Gastroesophageal sphincter (tissue), 4 donors: Measurements from ENCODE around the gene STT3B. TPM values are rescaled to one million over a fixed set of nuclear protein-coding genes. Genes with fewer than 3 reads are reported as not detected.

Experiments
- ATAC-seq: fragments of 150-250 bp; one replicate; pipeline ENCODE4 v1.9.1; 2016; ENCODE audit warnings: mild to moderate bottlenecking, moderate library complexity
- H3K27ac ChIP-seq, 4 donors: fragments of 200-600 bp; sonication (generic) in 3 of 4; 1 replicate in 3 of 4; 2 replicates in 1 of 4; pipeline ENCODE4 v1.5.1; 2016 to 2019
- H3K27me3 ChIP-seq: fragments of 200-600 bp; sonication (generic); one replicate; pipeline ENCODE4 v1.5.1; 2019
- H3K36me3 ChIP-seq, 2 donors: fragments of 200-600 bp; sonication (generic); one replicate each; pipeline ENCODE4 v1.5.1; 2019; ENCODE audit warnings: control low read depth in 1 of 2
- H3K4me1 ChIP-seq, 3 donors: fragments of 200-600 bp; sonication (generic); 1 replicate in 2 of 3; 2 replicates in 1 of 3; pipeline ENCODE4 v1.5.1; 2016 to 2019; ENCODE audit warnings: control low read depth in 2 of 3
- H3K4me3 ChIP-seq, 2 donors: fragments of 200-600 bp; sonication (generic); one replicate each; pipeline ENCODE4 v1.5.1; 2019; ENCODE audit warnings: mild to moderate bottlenecking in 1 of 2, moderate library complexity in 1 of 2
- H3K9me3 ChIP-seq, 3 donors: fragments of 200-600 bp; sonication (generic); one replicate each; pipeline ENCODE4 v1.5.1; 2017 to 2019; ENCODE audit warnings: control low read depth in 2 of 3
- EP300 ChIP-seq: sonication (generic); formaldehyde crosslinking; IDR thresholded peaks from one replicate; pipeline ENCODE4 v1.6.1; 2017; ENCODE audit warnings: antibody characterized with exemption, mild to moderate bottlenecking
- POLR2A ChIP-seq, 2 donors: fragments of 450-650 bp; IDR thresholded peaks; one replicate each; pipeline ENCODE4 v1.6.1; 2017; ENCODE audit warnings: antibody characterized with exemption in 2 of 2, mild to moderate bottlenecking in 2 of 2, moderate library complexity in 1 of 2
- POLR2AphosphoS5 ChIP-seq: sonication (generic); formaldehyde crosslinking; IDR thresholded peaks from one replicate; pipeline ENCODE4 v1.6.1; 2017; ENCODE audit warnings: antibody characterized with exemption
- WGBS, 2 donors: methylation state at CpG; one replicate each; pipeline ENCODE4 v1.1.5; 2018; ENCODE audit warnings: low coverage in 1 of 2; 5-methylcytosine and 5-hydroxymethylcytosine counted together
- total RNA-seq, 4 donors: library from RNA; depleted of rRNA; stranded (reverse); fragments of >200 nt; gene quantifications; one replicate each; pipeline ENCODE4 v1.1.0, GENCODE V29; 2016
- TF ChIP-seq, protein P1 (sequence below), 4 experiments: fragments of 200-600 bp in 2 of 4; fragments of 450-650 bp in 2 of 4; sonication (generic) in 1 of 4; IDR thresholded peaks; one replicate each; pipeline ENCODE4 v1.5.1; 2017 to 2019; ENCODE audit warnings: antibody characterized with exemption in 4 of 4, mild to moderate bottlenecking in 2 of 4, moderate library complexity in 2 of 4

Gene STT3B
- total RNA-seq, 4 donors from 2014 or later, result 75.4 to 107 (median 94.1) TPM

DNA sequence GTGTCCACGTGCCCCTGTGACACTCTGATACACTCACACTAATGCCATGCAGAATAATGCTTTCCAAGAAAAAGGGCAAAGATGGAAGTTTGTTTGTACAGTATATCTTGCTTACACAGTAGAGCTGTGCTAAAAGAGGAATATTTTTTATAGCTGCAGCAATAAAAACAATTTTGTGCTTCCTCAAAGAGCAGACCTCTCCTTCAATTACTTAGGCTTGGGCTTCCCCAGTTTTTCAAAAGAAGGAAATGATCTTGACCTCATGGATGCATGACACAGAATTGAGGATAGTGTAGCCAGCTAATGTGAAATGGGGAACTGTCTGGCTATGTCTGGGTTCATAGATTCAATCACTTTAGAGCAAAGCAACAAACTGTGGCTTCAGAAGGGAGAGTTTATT is 137.4 kb downstream of the STT3B start:
- 80 to 100% methylated on average over 1 of the region's 1 CpG for WGBS, 2 donors
- H3K27me3 ChIP-seq, result no peaks in the 10 kb centered on the region
- H3K27ac ChIP-seq, result no peak overlapping the region
- H3K36me3 ChIP-seq, result peaks cover 0 to 15% of the 10 kb centered on the region in 2 donors
- H3K9me3 ChIP-seq, result no peaks in the 10 kb centered on the region
- no peaks in the 10 kb centered on the region for H3K4me1 ChIP-seq
- TF ChIP-seq POLR2A (IDR thresholded peaks at IDR 0.05), result no peak
- TF ChIP-seq EP300, result no peak
- TF ChIP-seq, protein P1, sequence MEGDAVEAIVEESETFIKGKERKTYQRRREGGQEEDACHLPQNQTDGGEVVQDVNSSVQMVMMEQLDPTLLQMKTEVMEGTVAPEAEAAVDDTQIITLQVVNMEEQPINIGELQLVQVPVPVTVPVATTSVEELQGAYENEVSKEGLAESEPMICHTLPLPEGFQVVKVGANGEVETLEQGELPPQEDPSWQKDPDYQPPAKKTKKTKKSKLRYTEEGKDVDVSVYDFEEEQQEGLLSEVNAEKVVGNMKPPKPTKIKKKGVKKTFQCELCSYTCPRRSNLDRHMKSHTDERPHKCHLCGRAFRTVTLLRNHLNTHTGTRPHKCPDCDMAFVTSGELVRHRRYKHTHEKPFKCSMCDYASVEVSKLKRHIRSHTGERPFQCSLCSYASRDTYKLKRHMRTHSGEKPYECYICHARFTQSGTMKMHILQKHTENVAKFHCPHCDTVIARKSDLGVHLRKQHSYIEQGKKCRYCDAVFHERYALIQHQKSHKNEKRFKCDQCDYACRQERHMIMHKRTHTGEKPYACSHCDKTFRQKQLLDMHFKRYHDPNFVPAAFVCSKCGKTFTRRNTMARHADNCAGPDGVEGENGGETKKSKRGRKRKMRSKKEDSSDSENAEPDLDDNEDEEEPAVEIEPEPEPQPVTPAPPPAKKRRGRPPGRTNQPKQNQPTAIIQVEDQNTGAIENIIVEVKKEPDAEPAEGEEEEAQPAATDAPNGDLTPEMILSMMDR (IDR thresholded peaks at IDR 0.05), result no peak
- TF ChIP-seq POLR2AphosphoS5, result no peak
- no peak overlapping the region for H3K4me3 ChIP-seq
- no peak for ATAC-seq

DNA sequence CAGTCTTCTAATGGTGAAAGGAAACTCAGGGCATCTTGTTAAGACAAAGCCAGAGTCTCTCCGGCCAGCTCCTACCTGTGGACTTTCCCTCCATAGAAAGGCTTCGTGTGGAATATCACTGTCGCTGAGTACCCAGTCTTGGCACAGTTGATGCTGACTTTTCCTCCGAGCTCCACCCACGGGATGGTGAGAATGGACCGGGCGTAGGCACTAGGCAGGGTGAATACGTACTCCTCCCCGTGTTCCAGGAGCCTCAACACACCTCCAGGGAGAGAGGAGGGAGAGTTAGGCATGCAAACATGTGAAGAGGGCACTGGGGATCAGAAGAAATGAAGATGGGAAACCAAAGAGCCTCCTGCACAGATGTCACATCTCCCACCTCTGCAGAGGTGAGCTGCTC is 138.0 kb downstream of the STT3B start:
- Histone ChIP-seq H3K9me3 (no peaks in the 10 kb centered on the region), H3K4me1 (no peaks in the 10 kb centered on the region), H3K4me3 (no peak overlapping the region), H3K27me3 (no peaks in the 10 kb centered on the region), H3K36me3 (peaks cover 0 to 14% of the 10 kb centered on the region in 2 donors), H3K27ac (no peak overlapping the region)
- TF ChIP-seq, protein P1 (IDR thresholded peaks at IDR 0.05), result no peak
- TF ChIP-seq POLR2AphosphoS5 (no peak), POLR2A (IDR thresholded peaks at IDR 0.05) (no peak), EP300 (no peak)
- 72% methylated on average over 4 of the region's 9 CpGs; no CpG with 5 or more reads in 1 of the 2 donors for WGBS, 2 donors
- ATAC-seq, result no peak

DNA sequence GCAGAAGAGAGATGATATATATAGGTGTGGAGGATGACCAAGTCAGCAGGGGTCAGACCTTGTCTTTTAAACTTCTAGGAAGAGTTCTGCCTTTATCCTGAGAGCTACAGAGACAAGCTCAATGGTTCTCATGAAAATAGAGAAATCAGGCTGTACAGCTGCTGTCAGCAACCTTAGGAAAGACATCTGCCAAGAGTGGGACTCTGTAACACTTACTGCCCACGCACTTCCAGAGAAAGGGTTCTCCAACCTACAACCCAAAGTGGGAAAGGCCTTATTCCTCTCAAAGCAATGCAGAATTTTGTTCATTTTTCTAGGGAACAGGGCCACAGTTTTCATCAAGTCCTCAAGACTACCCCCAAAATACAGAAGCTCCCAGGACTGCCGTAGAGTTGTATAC is 138.7 kb downstream of the STT3B start:
- WGBS, 2 donors, result 100% methylated on average over 1 of the region's 2 CpGs; no CpG with 5 or more reads in 1 of the 2 donors

DNA sequence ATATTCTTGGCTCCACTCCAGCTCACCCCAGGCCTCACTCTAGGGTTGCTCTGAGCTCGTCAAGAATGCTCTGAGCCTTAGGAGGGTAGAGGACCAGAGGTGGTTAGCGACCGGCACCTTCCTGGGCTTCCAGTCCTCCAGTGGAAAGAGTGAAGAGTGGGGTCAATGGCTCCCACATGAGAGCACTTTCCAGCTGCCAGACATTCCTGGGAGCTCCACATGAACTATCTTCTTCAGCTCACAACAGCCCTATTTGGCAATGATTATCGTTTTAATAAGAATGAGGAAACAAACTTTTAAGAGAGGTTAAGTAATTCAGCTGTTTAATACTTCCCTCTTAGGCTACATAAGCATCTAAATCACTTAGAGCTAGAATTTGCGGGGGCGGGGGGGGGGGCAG is 139.3 kb downstream of the STT3B start:
- no peaks in the 10 kb centered on the region for H3K4me1 ChIP-seq
- no peak overlapping the region for H3K27ac ChIP-seq
- ATAC-seq, result no peak
- TF ChIP-seq POLR2AphosphoS5 (no peak), EP300 (no peak), POLR2A (IDR thresholded peaks at IDR 0.05) (no peak)
- TF ChIP-seq, protein P1 (IDR thresholded peaks at IDR 0.05), result no peak
- H3K36me3 ChIP-seq, result peaks cover 0 to 7% of the 10 kb centered on the region in 2 donors
- H3K9me3 ChIP-seq, result no peaks in the 10 kb centered on the region
- H3K4me3 ChIP-seq, result no peak overlapping the region
- WGBS, 2 donors, result 68 to 80% methylated on average over 3 to 5 of the region's 6 CpGs
- H3K27me3 ChIP-seq, result no peaks in the 10 kb centered on the region

More for the DNA sequence above, 138.7 kb downstream of the STT3B start:
- Histone ChIP-seq H3K27me3 (no peaks in the 10 kb centered on the region), H3K36me3 (peaks cover 0 to 7% of the 10 kb centered on the region in 2 donors), H3K4me3 (no peak overlapping the region), H3K27ac (no peak overlapping the region), H3K4me1 (no peaks in the 10 kb centered on the region), H3K9me3 (no peaks in the 10 kb centered on the region)
- no peak for ATAC-seq
- TF ChIP-seq EP300, result no peak
- TF ChIP-seq, protein P1 (IDR thresholded peaks at IDR 0.05), result no peak
- TF ChIP-seq POLR2A (IDR thresholded peaks at IDR 0.05), result no peak
- no peak for TF ChIP-seq POLR2AphosphoS5

DNA sequence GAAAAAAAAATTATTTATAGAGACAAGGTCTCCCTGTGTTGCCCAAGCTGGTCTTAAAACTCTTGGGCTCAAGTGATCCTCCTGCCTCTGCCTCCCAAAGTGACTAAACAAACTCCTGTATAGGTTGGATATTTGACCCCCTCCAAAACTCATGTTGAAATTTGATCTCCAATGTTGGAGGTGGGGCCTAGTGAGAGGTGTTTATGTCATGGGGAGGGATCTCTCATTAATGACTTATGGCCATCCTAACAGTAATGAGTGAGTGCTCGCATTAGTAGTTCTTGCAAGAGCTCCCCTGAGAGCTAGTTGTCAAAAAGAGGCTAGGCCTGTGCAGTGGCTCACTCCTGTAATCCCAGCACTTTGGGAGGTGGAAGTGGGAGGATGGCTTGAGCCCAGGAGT is 141.2 kb downstream of the STT3B start:
- no CpG with 5 or more reads among the region's 1 CpG for WGBS, 2 donors
- H3K27me3 ChIP-seq, result no peaks in the 10 kb centered on the region
- H3K36me3 ChIP-seq, result no peaks in the 10 kb centered on the region
- no peak overlapping the region for H3K27ac ChIP-seq
- ATAC-seq, result no peak
- H3K9me3 ChIP-seq, result no peaks in the 10 kb centered on the region
- no peak for TF ChIP-seq EP300
- TF ChIP-seq POLR2AphosphoS5, result no peak
- no peak for TF ChIP-seq POLR2A (IDR thresholded peaks at IDR 0.05)
- TF ChIP-seq, protein P1 (IDR thresholded peaks at IDR 0.05), result no peak
- no peaks in the 10 kb centered on the region for H3K4me1 ChIP-seq
- H3K4me3 ChIP-seq, result no peak overlapping the region
